BE2C (cell line): ENCODE data around the gene DENND5B.
A peak's percentile ranks its signal among the peaks of the same experiment; 100 is the strongest.
"Not testable (repeated sequence)": the region's sequence is repeated elsewhere in the genome, so short reads cannot be mapped to it uniquely, and the experiment has no call there.

Experiments
- DNase-seq: peaks from one replicate; pipeline ENCODE4 v3.0.0-alpha.2; 2020
- H3K27me3 ChIP-seq: fragments of 250-450 bp; sonication (Bioruptor Pico); 2 replicates; pipeline ENCODE4 v1.5.1; 2020; ENCODE audit warnings: mild to moderate bottlenecking
- H3K36me3 ChIP-seq: fragments of 250-450 bp; sonication (Bioruptor Pico); 2 replicates; pipeline ENCODE4 v1.5.1; 2020; ENCODE audit warnings: mild to moderate bottlenecking
- H3K4me1 ChIP-seq: fragments of 250-450 bp; sonication (Bioruptor Pico); 2 replicates; pipeline ENCODE4 v1.5.1; 2020
- H3K4me3 ChIP-seq: 2 replicates; pipeline ENCODE4 v1.5.1; 2011; ENCODE audit warnings: low read depth, low read length
- H3K9me3 ChIP-seq: fragments of 250-450 bp; sonication (Bioruptor Pico); 2 replicates; pipeline ENCODE4 v1.5.1; 2020
- TF ChIP-seq, protein P1 (sequence below): IDR thresholded peaks from 2 replicates; pipeline ENCODE4 v1.5.1; 2012; ENCODE audit warnings: mild to moderate bottlenecking, low read depth, low read length

The DENND5B gene

DNA sequence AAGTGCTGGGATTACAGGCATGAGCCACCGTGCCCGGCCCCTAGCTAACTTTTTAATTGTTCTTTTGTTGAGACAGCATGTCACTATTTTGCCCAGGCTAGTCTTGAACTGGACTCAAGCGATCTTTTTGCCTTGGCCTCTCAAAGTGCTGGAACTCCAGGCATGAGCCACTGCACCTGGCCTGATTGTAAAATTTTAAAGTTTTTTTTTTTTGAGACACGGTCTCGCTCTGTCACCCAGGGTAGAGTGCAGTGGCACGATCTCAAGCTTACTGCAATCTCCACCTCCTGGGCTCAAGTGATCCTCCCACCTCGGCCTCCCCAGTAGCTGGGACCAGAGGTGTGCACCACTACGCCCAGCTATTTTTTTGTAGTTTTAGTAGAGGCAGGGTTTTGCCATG lies 185.9 kb downstream of the DENND5B start:
- no peaks in the 10 kb centered on the region for H3K27me3 ChIP-seq
- TF ChIP-seq, protein P1, sequence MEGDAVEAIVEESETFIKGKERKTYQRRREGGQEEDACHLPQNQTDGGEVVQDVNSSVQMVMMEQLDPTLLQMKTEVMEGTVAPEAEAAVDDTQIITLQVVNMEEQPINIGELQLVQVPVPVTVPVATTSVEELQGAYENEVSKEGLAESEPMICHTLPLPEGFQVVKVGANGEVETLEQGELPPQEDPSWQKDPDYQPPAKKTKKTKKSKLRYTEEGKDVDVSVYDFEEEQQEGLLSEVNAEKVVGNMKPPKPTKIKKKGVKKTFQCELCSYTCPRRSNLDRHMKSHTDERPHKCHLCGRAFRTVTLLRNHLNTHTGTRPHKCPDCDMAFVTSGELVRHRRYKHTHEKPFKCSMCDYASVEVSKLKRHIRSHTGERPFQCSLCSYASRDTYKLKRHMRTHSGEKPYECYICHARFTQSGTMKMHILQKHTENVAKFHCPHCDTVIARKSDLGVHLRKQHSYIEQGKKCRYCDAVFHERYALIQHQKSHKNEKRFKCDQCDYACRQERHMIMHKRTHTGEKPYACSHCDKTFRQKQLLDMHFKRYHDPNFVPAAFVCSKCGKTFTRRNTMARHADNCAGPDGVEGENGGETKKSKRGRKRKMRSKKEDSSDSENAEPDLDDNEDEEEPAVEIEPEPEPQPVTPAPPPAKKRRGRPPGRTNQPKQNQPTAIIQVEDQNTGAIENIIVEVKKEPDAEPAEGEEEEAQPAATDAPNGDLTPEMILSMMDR: no peak
- no peaks in the 10 kb centered on the region for H3K4me1 ChIP-seq
- no peak overlapping the region for H3K4me3 ChIP-seq
- H3K36me3 ChIP-seq: no peaks in the 10 kb centered on the region
- no peaks in the 10 kb centered on the region for H3K9me3 ChIP-seq
- no peak for DNase-seq

DNA sequence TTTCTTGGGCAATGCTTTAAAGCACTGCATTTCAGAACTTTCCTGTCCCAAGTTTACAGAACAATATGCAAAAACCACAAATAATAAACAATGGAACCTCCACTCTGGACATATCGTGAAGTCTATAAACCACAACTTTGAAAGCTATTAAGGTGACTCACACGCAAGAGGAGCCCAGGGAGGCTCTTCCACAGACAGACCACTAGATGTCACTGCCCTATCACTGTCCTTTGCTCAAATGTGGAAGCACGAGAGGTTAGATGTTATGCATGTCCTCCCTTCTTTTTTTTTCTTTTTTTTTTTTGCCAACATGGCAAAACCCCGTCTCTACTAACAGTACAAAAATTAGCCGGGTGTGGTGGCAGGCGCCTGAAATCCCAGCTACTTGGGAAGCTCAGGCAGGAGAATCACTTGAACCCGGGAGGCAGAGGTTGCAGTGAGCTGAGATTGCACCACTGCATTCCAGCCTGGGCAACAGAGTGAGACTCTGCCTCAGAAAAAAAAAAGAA lies 187.8 kb downstream of the DENND5B start:
- H3K36me3 ChIP-seq, H3K4me1 ChIP-seq, H3K9me3 ChIP-seq, H3K4me3 ChIP-seq, H3K27me3 ChIP-seq: not testable (repeated sequence)
- peak; percentile 65 for DNase-seq
- TF ChIP-seq, protein P1: peak; percentile 95

DNA sequence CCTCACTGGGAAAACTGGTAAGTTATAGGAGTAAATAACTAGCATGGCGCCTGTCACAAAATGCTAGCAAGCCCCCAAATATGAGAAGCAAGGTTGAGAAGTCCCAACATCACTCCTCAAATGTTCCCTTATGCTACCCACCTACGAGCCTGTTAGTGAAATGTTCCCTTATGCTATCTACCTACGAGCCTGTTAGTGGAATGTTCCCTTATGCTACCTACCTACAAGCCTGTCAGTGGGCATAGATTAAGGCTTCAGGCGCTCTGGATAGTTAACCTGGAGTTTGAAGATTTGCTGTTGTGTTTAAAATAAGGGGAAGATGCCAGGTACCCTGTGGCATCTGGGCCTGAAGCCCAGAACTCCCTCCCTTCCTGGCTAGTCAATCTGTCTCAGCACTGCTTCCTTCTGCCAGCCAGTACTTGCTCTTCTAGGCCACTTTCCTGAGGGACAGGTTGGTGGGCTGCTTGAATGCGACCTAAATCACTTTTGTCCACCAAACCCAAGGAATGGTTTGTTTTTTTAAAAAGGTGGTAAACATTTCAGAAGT lies 197.9 kb downstream of the DENND5B start:
- DNase-seq: no peak
- TF ChIP-seq, protein P1: no peak
- Histone ChIP-seq H3K4me1 (no peaks in the 10 kb centered on the region), H3K4me3 (no peak overlapping the region), H3K27me3 (no peaks in the 10 kb centered on the region), H3K36me3 (no peaks in the 10 kb centered on the region), H3K9me3 (no peaks in the 10 kb centered on the region)

DNA sequence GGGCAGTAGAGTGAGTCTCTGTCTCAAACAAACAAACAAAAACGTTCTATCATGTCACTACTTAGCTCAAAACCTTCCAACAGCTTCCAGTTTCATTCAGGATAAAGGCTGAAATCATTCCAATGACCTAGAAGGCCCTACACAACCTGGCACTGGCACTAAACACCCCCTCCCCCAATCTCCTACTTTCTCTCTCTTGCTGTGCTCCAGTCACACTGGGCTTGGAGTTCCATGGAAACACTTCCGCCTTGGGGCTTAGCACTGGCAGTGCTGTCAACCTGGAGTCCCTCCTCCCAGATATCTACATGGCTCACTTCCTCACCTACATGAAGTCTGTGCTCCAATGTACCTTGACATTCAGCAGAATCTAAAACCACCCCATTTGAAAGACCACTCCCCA lies 199.9 kb downstream of the DENND5B start:
- Histone ChIP-seq H3K36me3 (peaks cover 4% of the 10 kb centered on the region; the same call in 1 of the 2 replicates), H3K27me3 (no peaks in the 10 kb centered on the region), H3K4me3 (no peak overlapping the region), H3K4me1 (no peaks in the 10 kb centered on the region), H3K9me3 (no peaks in the 10 kb centered on the region)
- no peak for DNase-seq
- TF ChIP-seq, protein P1: no peak

DNA sequence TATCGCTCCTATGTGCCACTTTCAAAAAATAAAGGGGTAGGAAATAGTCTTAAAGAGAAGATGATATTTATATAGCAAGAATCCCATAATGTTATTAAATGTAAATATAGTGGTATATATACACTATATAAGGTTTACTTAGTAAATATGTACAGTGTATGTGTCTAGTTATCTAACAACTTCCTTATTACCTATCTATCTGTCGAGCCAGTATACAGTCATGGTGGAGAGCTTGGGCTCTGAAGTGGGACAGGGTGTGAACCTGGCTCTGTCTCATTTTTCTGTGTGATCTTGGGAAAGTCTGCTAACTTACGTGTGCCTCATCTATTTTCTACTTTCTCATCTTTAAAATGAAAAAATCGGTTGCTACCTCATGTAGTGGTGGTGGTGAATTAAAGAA lies 202.2 kb downstream of the DENND5B start:
- Histone ChIP-seq H3K4me1 (no peaks in the 10 kb centered on the region), H3K4me3 (no peak overlapping the region), H3K27me3 (no peaks in the 10 kb centered on the region), H3K9me3 (no peaks in the 10 kb centered on the region), H3K36me3 (peaks cover 4% of the 10 kb centered on the region; the same call in 1 of the 2 replicates)
- TF ChIP-seq, protein P1: no peak
- no peak for DNase-seq

DNA sequence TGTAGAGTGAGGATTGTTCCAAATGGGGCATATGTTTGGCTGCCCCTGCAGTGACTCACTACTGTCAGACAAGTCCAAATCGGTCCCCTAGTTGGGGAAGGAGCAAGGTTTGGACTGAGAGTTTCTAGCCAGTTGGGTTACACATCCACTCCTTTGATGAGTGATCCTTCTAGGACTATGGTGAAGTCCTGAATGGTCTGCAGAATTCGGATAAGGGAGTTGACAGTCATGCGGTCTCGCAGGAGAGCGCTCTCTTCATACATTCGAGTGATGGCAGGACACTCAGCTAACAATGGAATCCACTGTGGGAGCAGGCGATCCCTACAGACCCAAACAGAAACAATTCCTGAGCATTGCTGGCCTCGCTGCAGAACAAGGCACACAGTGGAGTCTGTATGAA lies 203.5 kb downstream of the DENND5B start:
- Histone ChIP-seq H3K36me3 (peaks cover 4% of the 10 kb centered on the region; the same call in 1 of the 2 replicates), H3K9me3 (no peaks in the 10 kb centered on the region), H3K27me3 (no peaks in the 10 kb centered on the region), H3K4me3 (no peak overlapping the region), H3K4me1 (no peaks in the 10 kb centered on the region)
- TF ChIP-seq, protein P1: no peak
- no peak for DNase-seq
